Measurements from ENCODE around the gene GZMB. TPM values are rescaled to one million over a fixed set of nuclear protein-coding genes. Genes with fewer than 3 reads are reported as not detected.

Gene GZMB
- total RNA-seq (2022; extraction: Qiagen RNA extraction) = not detected in 5 replicates

GRCh38 chr14:24634158-24634557 is at the start of gene GZMB:
TSS of gene GZMB (minus strand) at chr14:24634190. CDS start at chr14:24634160, 30 bp downstream.

GRCh38 chr14:24609655-24610344 is 24.2 kb downstream of the GZMB start, which contains the start of gene GZMH:
TSS of gene GZMH (minus strand) at chr14:24609685. CDS start at chr14:24609613, 72 bp downstream.

Other genes starting within 250 kb of the GZMB start
- gene NYNRIN, start 235.2 kb downstream of the GZMB start, total RNA-seq (2022; extraction: Qiagen RNA extraction) = 0.23 to 0.36 TPM (median 0.29 TPM) in 5 replicates
- 0.77 to 1.2 TPM (median 1.1 TPM) in 5 replicates for gene CBLN3, start 204.5 kb downstream of the GZMB start, total RNA-seq (2022; extraction: Qiagen RNA extraction)
- 21.5 to 27.2 TPM (median 26.8 TPM) in 5 replicates for gene KHNYN, start 204.2 kb downstream of the GZMB start, total RNA-seq (2022; extraction: Qiagen RNA extraction)
- 42.7 to 53.0 TPM (median 45.8 TPM) in 5 replicates for gene SDR39U1, start 191.4 kb downstream of the GZMB start, total RNA-seq (2022; extraction: Qiagen RNA extraction)
- not detected in 5 replicates for gene CMA1, start 125.9 kb downstream of the GZMB start, total RNA-seq (2022; extraction: Qiagen RNA extraction)
- not detected in 5 replicates for gene CTSG, start 57.9 kb downstream of the GZMB start, total RNA-seq (2022; extraction: Qiagen RNA extraction)
- not detected in 5 replicates for gene GZMH, start 24.5 kb downstream of the GZMB start, total RNA-seq (2022; extraction: Qiagen RNA extraction)

Measured in A549 treated with Mapracorat at 1 μM for 4 hours (cell line).